Right lobe of liver (tissue), 6 donors: Measurements from ENCODE around the gene OSBPL10. TPM values are rescaled to one million over a fixed set of nuclear protein-coding genes. Genes with fewer than 3 reads are reported as not detected.
A peak's percentile ranks its signal among the peaks of the same experiment; 100 is the strongest.

Experiments
- ATAC-seq, 4 donors: fragments of 200-7000 bp; cut with Tn5 transposase; one replicate each; pipeline ENCODE4 v1.9.1; 2020; ENCODE audit warnings: mild to moderate bottlenecking in 4 of 4, moderate library complexity in 4 of 4
- DNase-seq, 3 donors: peaks; one replicate each; pipeline ENCODE4 v3.0.0-alpha.2; 2020
- H3K27ac ChIP-seq, 3 donors: fragments of 200-600 bp; one replicate each; pipeline ENCODE4 v1.8.0; 2022
- H3K27me3 ChIP-seq, 2 donors: fragments of 200-600 bp; one replicate each; pipeline ENCODE4 v1.8.0; 2022
- H3K36me3 ChIP-seq, 4 donors: fragments of 200-600 bp; sonication (generic) in 1 of 4; one replicate each; pipeline versions ENCODE4 v1.5.1 to v1.8.0; 2017 to 2022; ENCODE audit warnings: control low read depth in 1 of 4
- H3K4me1 ChIP-seq, 4 donors: fragments of 200-600 bp; sonication (generic) in 1 of 4; one replicate each; pipeline versions ENCODE4 v1.5.1 to v1.8.0; 2017 to 2022; ENCODE audit warnings: control low read depth in 1 of 4
- H3K4me3 ChIP-seq, 3 donors: fragments of 200-600 bp; one replicate each; pipeline ENCODE4 v1.8.0; 2022
- H3K9me3 ChIP-seq, 4 donors: fragments of 200-600 bp; sonication (generic) in 1 of 4; one replicate each; pipeline versions ENCODE4 v1.5.1 to v1.8.0; 2017 to 2022; ENCODE audit warnings: control low read depth in 1 of 4
- POLR2A ChIP-seq: fragments of 450-650 bp; IDR thresholded peaks from one replicate; pipeline ENCODE4 v1.6.1; 2017; ENCODE audit warnings: antibody characterized with exemption, mild to moderate bottlenecking
- WGBS: methylation state at CpG from one replicate; pipeline ENCODE4 v1.1.6; 2018; ENCODE audit warnings: low coverage, low lambda C conversion rate; ENCODE audit not compliant: insufficient coverage; ENCODE audit errors: missing lambda C conversion rate; 5-methylcytosine and 5-hydroxymethylcytosine counted together
- intact Hi-C, 2 donors: fragments of 100-400 bp; cut with DNase I; formaldehyde crosslinking; loops; one replicate each; pipeline versions ENCODE4 v1.11.2 to v1.14.1; 2022
- total RNA-seq, 6 experiments: library from RNA; depleted of rRNA in 2 of 6; stranded (reverse); fragments of >200 nt in 2 of 6; fragmentation: NEBNext Ultra II Directional in 3 of 6; extraction: Animal tissue kit (Norgen Biotek cat#: 25700) in 3 of 6; gene quantifications; one replicate each; pipeline versions ENCODE4 v1.1.0 to v1.2.4, GENCODE V29; 2016 to 2023
- TF ChIP-seq, protein P1 (sequence below), 4 donors: fragments of 200-600 bp in 3 of 4; fragments of 450-650 bp in 1 of 4; IDR thresholded peaks; one replicate each; pipeline versions ENCODE4 v1.5.1 to v1.8.0; 2016 to 2022; ENCODE audit warnings: antibody characterized with exemption in 4 of 4, mild to moderate bottlenecking in 2 of 4
- donor health status: DM: no; HTN: yes; CAD: no.
- donor health status: DM: no; HTN: no; CAD: no.
- donor health status: DM: no; HTN: no; CAD: no.
- donor health status: DM: no; HTN: yes; CAD: no.
- donor health status: DM: no; HTN: yes; CAD: no.

OSBPL10 gene
- total RNA-seq, 6 experiments from 2014 or later = 2.2 to 13.0 (median 3.7) TPM

DNA sequence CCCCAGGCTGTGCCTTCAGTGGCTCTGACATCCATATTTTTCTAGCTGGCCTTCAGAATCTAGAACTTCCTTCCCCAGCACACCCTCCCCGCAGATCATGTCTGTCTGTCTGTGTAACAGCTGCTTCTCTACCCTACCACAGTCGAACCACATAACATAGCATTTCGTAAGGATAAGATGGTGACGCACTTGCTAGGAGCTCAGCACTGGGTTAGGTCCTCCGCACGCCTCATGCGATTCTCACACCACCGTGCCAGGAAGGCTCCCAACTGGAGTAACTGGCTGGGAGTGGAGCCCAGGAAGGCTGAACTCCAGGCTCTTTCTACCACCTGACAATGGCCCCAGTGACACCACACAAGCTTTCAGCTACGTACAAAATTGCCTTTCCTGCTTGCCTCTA, 279.8 kb downstream of the OSBPL10 start:
- H3K4me1 ChIP-seq = no peaks in the 10 kb centered on the region
- 64% methylated on average over 4 of the region's 9 CpGs for WGBS
- no peaks in the 10 kb centered on the region for H3K36me3 ChIP-seq
- no peak overlapping the region for H3K27ac ChIP-seq
- DNase-seq = no peak
- intact Hi-C loops = no loop called here
- no peak for ATAC-seq
- H3K9me3 ChIP-seq = no peaks in the 10 kb centered on the region
- H3K4me3 ChIP-seq = no peak overlapping the region
- H3K27me3 ChIP-seq = no peaks in the 10 kb centered on the region
- TF ChIP-seq, protein P1, sequence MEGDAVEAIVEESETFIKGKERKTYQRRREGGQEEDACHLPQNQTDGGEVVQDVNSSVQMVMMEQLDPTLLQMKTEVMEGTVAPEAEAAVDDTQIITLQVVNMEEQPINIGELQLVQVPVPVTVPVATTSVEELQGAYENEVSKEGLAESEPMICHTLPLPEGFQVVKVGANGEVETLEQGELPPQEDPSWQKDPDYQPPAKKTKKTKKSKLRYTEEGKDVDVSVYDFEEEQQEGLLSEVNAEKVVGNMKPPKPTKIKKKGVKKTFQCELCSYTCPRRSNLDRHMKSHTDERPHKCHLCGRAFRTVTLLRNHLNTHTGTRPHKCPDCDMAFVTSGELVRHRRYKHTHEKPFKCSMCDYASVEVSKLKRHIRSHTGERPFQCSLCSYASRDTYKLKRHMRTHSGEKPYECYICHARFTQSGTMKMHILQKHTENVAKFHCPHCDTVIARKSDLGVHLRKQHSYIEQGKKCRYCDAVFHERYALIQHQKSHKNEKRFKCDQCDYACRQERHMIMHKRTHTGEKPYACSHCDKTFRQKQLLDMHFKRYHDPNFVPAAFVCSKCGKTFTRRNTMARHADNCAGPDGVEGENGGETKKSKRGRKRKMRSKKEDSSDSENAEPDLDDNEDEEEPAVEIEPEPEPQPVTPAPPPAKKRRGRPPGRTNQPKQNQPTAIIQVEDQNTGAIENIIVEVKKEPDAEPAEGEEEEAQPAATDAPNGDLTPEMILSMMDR (IDR thresholded peaks at IDR 0.05) = no peak
- TF ChIP-seq POLR2A = no peak

DNA sequence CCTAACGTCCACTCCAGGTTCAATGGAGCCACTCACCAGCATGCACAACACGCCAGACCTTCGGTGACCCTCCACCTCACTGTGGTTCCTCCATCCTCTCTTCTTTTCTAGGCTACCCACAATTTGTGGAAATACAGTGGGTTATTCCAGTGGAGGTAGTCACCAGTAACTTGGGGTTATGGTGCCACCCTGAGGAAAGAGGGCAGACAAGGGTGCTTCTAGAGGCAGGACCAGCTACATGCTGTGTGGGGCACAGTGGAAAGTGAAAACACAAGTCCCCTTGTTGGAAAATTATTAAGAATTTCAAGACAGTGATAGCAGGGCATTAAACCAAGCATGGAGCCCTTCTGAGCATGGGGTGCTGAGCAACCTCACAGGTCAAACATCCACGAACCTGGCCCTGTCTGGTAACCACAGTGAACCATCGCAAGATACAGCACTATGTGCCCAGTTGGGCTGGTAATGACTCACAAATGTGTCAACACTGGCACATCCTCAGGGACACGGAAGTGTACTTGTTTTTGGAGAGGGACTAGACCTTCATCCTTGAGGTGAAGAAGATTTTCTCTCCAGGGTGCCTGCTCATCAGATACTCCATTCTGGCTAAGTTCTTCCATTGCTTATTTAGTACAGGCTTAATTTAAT, 281.6 kb downstream of the OSBPL10 start:
- intact Hi-C loops = no loop called here
- WGBS = 65% methylated on average over 4 of the region's 6 CpGs
- no peaks in the 10 kb centered on the region for H3K36me3 ChIP-seq
- no peak overlapping the region for H3K27ac ChIP-seq
- peak in 2 of 4 donors; percentile 39 to 83 for ATAC-seq
- H3K4me3 ChIP-seq = no peak overlapping the region
- H3K4me1 ChIP-seq = no peaks in the 10 kb centered on the region
- H3K9me3 ChIP-seq = no peaks in the 10 kb centered on the region
- TF ChIP-seq, protein P1 (IDR thresholded peaks at IDR 0.05) = peak in 1 of 4 donors; percentile 17
- no peak for TF ChIP-seq POLR2A
- no peak for DNase-seq
- H3K27me3 ChIP-seq = no peaks in the 10 kb centered on the region

DNA sequence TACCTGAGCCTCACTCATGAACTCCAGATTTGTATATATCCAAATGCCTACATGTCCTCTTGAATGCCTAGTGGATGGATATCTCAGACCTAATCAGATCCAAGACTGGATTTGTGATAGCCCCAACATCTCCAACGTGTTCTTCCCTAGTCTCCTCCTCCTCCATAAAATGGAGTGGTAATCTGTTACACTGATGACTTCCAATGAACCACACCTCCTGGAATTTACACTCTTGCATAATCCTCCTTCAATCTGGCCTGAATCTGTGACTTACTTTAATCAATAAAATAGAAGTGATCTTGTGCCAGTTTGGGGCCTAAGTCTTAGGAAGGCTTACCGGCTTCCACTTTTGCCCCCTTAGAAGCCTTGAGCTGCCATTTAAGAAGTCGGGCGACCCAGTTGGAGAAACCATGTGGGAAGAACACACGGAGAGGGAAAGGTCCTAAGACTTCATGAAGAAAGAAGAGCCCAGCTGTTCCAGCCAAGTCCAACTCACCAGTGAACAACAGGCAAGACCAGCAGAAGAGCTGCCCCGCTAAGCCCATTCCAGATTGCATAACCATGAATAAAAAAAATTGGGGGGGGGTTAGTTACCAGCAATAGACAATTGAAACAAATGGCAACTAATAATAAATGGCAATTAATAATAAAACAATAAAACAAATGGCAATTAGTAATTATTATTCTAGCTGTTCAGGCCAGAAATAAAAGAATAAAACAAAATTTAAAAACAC, 284.1 kb downstream of the OSBPL10 start:
- no peaks in the 10 kb centered on the region for H3K36me3 ChIP-seq
- H3K27ac ChIP-seq = no peak overlapping the region
- H3K9me3 ChIP-seq = no peaks in the 10 kb centered on the region
- intact Hi-C loops = no loop called here
- DNase-seq = no peak
- H3K4me3 ChIP-seq = no peak overlapping the region
- no peaks in the 10 kb centered on the region for H3K27me3 ChIP-seq
- 60% methylated on average over 5 of the region's 6 CpGs for WGBS
- TF ChIP-seq POLR2A = no peak
- TF ChIP-seq, protein P1 (IDR thresholded peaks at IDR 0.05) = no peak
- ATAC-seq = no peak
- H3K4me1 ChIP-seq = no peaks in the 10 kb centered on the region

DNA sequence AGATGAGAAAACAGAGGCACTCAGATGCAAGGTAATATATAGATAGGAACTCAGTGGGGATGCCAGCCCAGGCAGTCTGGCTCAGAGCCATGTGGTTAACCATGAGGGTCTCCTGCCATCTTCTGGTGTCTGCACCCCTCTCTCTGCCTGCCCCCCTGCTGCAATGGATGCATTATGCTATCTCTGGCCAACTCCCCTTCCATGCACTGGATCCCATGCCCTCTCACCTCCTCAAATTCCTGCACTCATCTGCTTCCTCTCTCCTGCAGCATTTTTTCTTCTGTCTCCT, 285.1 kb downstream of the OSBPL10 start:
- Histone ChIP-seq H3K4me3 (no peak overlapping the region), H3K4me1 (no peaks in the 10 kb centered on the region), H3K9me3 (no peaks in the 10 kb centered on the region), H3K27ac (no peak overlapping the region), H3K36me3 (no peaks in the 10 kb centered on the region), H3K27me3 (no peaks in the 10 kb centered on the region)
- ATAC-seq = no peak
- TF ChIP-seq, protein P1 (IDR thresholded peaks at IDR 0.05) = no peak
- no peak for TF ChIP-seq POLR2A
- intact Hi-C loops = no loop called here
- DNase-seq = no peak
